HG03039 (cell line): ENCODE results near the gene EIF4EBP3.
"Not testable (repeated sequence)": the region's sequence is repeated elsewhere in the genome, so short reads cannot be mapped to it uniquely, and the experiment has no call there.

Source experiments
- ATAC-seq: cut with Tn5 transposase; IDR thresholded peaks from one replicate; pipeline ENCODE4 v1.9.1; 2021; ENCODE audit warnings: mild to moderate bottlenecking, moderate library complexity; ENCODE audit not compliant: unreplicated experiment

The EIF4EBP3 gene

DNA sequence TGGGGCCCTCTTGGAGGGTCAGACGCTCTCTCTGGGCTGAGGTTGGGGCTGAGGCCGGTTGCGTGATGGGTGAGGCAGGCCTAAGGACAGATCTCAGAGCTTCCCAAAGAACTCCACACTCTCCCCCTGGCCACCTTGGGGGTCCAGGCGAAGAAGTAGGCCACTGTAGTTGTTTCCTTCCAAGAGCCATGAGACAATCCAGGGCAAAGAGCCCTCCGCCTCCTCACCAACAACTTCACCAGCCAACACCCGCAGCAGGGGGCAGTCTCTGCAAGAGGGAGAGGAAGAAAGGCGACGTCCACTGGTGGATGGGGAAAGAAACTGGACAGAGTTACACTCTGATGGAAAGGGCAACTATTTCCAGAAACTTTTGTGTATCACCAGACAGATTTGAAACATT lies 27.8 kb downstream of the EIF4EBP3 start:
- no peak for ATAC-seq

DNA sequence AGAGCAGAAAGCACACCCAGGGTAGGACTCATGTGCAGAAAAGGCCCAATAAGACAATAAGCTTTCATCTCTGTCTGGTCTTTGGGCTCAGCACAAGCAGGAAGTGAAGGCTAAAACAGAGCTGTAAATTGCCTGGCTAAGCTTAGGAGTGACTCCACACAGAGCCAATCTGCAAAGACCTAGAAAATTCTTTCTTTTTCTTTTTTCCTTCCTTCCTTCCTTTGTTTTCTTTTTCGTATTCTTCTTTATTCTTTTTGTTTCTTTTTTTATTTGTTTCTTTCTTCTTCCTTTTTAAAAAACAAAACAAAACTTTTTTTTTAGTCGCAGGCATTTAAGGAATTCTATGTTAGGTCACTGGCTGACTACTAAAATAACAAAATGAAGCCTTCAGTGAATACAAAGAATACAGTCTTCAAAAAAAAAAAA lies 29.3 kb downstream of the EIF4EBP3 start:
- no peak for ATAC-seq

GRCh38 chr5:140579188-140579747 lies 31.8 kb downstream of the EIF4EBP3 start:
- ATAC-seq = not testable (repeated sequence)

DNA sequence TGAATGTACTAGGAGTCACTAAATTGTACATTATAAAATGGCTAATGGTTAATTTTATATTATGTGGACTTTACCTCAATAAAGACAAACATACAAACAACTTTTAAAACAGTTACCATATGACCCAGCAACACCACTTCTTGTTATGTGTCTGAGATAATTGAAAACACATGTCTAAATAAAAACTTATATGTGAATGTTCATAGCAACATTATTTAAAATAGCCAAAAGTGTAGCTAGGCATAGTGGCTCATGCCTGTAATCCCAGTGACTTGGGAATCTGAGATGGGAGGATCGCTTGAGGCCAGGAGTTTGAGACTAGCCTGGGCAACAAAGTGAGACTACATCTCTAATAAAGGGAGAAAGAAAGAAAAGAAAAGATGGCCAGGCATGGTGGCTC lies 40.0 kb downstream of the EIF4EBP3 start:
- ATAC-seq = no peak

DNA sequence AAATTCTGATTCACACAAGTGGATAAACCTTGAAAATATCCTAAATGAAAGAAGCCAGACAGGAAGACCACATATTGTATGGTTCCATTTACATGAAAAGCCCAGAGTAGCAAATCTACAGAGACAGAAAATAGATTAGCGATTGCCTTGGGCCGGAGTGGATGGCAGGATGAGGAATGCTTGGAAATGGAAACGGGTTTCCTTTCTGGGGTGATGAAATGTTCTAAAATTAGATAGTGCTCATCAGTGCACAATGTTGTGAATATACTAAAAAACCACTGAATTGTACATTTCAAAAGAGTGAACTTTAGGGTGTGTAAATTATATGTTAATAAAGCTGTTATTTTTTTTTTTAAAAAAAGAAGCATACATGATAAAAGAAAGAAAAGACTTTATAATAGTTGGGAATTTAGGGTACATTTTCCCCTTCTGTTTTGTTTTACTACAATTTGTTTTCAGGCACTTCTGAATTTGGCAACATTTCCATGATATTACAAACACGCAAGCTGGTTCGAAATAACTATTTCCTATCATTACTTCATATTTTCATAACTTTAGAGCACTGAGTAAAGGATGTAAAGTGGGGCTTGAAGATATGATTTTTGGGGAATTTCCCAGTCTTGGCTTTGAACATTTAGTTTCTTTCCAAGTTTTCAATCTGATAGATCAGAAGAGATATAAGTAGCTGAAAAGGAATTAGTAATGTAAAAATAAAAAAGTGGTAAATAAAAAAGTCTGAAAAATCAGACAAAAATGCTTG lies 41.0 kb downstream of the EIF4EBP3 start:
- no peak for ATAC-seq

DNA sequence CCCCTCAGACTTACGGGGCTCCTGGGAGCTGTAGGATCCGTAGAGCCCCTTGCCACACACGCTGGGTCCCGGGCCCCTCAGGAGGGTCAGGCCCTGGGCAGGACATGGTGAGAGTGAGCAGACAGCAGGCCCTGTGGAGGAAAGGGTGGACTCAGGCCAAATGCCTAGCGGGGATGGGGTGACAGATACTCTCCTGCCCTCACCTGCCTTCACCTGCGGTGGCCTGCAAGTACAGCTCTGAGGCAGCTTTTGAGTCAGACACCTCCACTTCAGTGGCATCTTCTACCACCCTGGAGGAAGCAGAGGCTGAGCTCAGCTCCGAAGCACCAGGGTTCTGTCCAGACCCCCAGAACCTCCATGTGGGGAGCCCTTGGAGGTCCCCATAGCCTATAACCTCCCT lies 43.4 kb downstream of the EIF4EBP3 start:
- no peak for ATAC-seq

DNA sequence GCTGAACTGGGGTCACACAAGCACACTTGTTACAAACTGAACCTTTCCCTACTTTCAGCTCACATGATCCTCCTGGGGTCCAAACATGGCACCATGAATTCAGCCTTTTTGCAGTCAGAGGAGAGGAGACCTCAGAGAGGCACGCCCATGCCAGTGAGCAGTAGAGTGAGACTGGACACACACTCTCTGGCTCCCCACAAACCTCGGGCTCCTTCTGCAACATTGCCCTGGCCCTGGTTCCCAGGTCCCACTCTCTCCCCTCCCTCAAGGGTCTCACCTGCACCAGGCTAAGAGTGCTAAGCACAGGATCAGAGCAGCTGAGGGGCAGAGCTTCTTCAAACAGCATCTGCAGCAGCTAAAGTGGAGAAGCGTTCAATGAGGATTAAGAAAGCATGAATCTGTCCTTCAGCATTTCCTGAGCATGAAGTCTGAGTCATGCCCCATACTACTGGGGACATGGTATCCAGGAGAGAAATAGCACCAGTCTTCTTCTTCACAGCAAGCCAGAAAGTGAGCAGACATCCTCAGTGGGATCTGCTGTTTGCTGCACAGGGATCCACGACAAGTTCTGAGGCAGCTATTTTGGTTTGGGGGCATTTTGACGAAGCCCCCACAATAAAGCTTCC lies 44.4 kb downstream of the EIF4EBP3 start:
- no peak for ATAC-seq

DNA sequence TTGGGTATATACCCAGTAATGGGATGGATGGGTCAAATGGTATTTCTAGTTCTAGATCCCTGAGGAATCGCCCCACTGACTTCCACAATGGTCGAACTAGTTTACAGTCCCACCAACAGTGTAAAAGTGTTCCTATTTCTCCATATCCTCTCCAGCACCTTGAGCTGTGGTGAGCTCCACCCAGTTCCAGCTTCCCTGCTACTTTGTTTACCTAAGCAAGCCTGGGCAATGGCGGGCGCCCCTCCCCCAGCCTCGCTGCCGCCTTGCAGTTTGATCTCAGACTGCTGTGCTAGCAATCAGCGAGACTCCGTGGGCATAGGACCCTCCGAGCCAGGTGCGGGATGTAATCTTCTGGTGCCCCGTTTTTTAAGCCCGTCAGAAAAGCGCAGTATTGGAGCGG lies 45.6 kb downstream of the EIF4EBP3 start:
- ATAC-seq = not testable (repeated sequence)

DNA sequence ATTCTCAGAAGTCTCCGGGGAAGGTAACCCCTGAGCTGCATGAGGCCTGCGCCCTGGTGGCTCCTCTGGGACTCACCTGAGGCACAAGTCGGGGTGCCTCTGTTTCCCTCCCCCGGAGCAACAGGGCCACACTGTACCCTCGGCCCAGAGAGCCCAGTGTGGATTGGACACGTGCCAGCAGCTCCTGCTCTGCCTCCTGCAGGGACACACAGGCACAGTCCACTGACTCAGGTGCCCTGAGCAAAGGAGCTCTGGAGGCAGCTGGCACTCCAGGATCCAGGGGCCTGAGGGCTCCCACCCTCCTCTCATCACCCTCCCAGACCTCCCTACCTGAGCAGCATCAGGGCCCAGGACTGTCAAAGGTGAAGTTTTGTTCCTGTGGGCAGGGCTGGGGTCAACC lies 46.7 kb downstream of the EIF4EBP3 start:
- ATAC-seq = no peak

- no peak for ATAC-seq
These were observed 48.3 kb downstream of the EIF4EBP3 start for GRCh38 chr5:140595538-140596300.

GRCh38 chr5:140596321-140596741 lies 48.9 kb downstream of the EIF4EBP3 start:
- ATAC-seq = no peak

DNA sequence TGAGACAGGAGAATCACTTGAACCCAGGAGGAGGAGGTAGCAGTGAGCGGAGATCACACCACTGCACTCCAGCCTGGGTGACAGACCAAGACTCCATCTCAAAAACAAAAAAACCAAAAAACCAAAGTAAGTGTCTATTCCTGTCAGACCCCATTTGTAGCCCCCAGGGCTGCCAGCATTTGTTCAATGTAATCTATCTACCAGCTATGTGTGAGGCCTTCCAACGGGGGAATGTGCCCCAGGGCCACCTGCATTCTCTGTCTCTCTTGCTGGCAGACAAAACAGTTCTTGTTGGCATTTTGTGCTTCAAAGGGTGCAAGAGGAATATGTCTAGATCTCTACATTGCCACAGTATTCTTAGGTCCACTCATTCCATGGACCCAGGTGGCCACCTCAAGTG lies 51.4 kb downstream of the EIF4EBP3 start:
- no peak for ATAC-seq
